Measurements from ENCODE around the gene KLHL24. TPM values are rescaled to one million over a fixed set of nuclear protein-coding genes. Genes with fewer than 3 reads are reported as not detected.
"Not testable (repeated sequence)": the region's sequence is repeated elsewhere in the genome, so short reads cannot be mapped to it uniquely, and the experiment has no call there.

The KLHL24 gene
- polyA plus RNA-seq, 1 experiment: 11.0 TPM

- TF ChIP-seq CTCF (IDR thresholded peaks at IDR 0.05; ENCODE audit: insufficient read depth, low read depth, low read length): no peak
- ChIA-PET POLR2A (interaction anchor here (0.6 kb wide), 2 partner anchors 27 to 149 kb away, joined by 3 read pairs; no protein-coding TSS in a partner anchor), CTCF (interaction anchor here (1.4 to 2.7 kb wide), 2 partner anchors 131 to 152 kb away, joined by 3 to 9 read pairs; no protein-coding TSS in a partner anchor)
Observed at GRCh38 chr3:183635107-183635430, 354 bp upstream of the KLHL24 start.

GRCh38 chr3:183636221-183637105 is 1.0 kb downstream of the KLHL24 start:
- POLR2A ChIA-PET: no interaction called here

More at GRCh38 chr3:183635107-183635430, 354 bp upstream of the KLHL24 start:
- no peak for DNase-seq (ENCODE audit: low read depth)
- H3K36me3 ChIP-seq (ENCODE audit: control insufficient read depth, insufficient read depth, low read length): no peaks in the 10 kb centered on the region
- H3K4me3 ChIP-seq (ENCODE audit: low read depth, low read length): peak overlapping the region; percentile 71
- H3K27me3 ChIP-seq (ENCODE audit: control insufficient read depth, insufficient read depth, low read length): no peaks in the 10 kb centered on the region

GRCh38 chr3:183637106-183637486 is 1.7 kb downstream of the KLHL24 start:
- no peak for DNase-seq (ENCODE audit: low read depth)
- ChIA-PET CTCF (interaction anchor here (2.7 kb wide), 1 partner anchor 129 kb away, joined by 9 read pairs; no protein-coding TSS in a partner anchor), POLR2A (no interaction called here)
- Histone ChIP-seq H3K4me3 (ENCODE audit: low read depth, low read length) (peak overlapping the region; percentile 71), H3K27me3 (ENCODE audit: control insufficient read depth, insufficient read depth, low read length) (no peaks in the 10 kb centered on the region), H3K36me3 (ENCODE audit: control insufficient read depth, insufficient read depth, low read length) (no peaks in the 10 kb centered on the region)
- TF ChIP-seq CTCF (IDR thresholded peaks at IDR 0.05; ENCODE audit: insufficient read depth, low read depth, low read length): no peak

More at GRCh38 chr3:183636221-183637105, 1.0 kb downstream of the KLHL24 start:
- Histone ChIP-seq H3K27me3 (ENCODE audit: control insufficient read depth, insufficient read depth, low read length) (no peaks in the 10 kb centered on the region), H3K36me3 (ENCODE audit: control insufficient read depth, insufficient read depth, low read length) (no peaks in the 10 kb centered on the region), H3K4me3 (ENCODE audit: low read depth, low read length) (peak overlapping the region; percentile 71)
- no peak for TF ChIP-seq CTCF (IDR thresholded peaks at IDR 0.05; ENCODE audit: insufficient read depth, low read depth, low read length)
- DNase-seq (ENCODE audit: low read depth): peak; percentile 85
- CTCF ChIA-PET: interaction anchor here (0.6 to 2.7 kb wide), 2 partner anchors 130 to 354 kb away, joined by 3 to 9 read pairs; no protein-coding TSS in a partner anchor

GRCh38 chr3:183637633-183638032 is 2.2 kb downstream of the KLHL24 start:
- POLR2A ChIA-PET; DNase-seq (ENCODE audit: low read depth); H3K27me3 ChIP-seq (ENCODE audit: control insufficient read depth, insufficient read depth, low read length); H3K36me3 ChIP-seq (ENCODE audit: control insufficient read depth, insufficient read depth, low read length); H3K4me3 ChIP-seq (ENCODE audit: low read depth, low read length): not testable (repeated sequence)
- CTCF ChIA-PET: interaction anchor here (1.3 kb wide), 1 partner anchor 130 kb away, joined by 4 read pairs; no protein-coding TSS in a partner anchor

- Histone ChIP-seq H3K27me3 (ENCODE audit: control insufficient read depth, insufficient read depth, low read length) (no peaks in the 10 kb centered on the region), H3K4me3 (ENCODE audit: low read depth, low read length) (no peak overlapping the region), H3K36me3 (ENCODE audit: control insufficient read depth, insufficient read depth, low read length) (no peaks in the 10 kb centered on the region)
- ChIA-PET CTCF (interaction anchor here (1.3 to 1.9 kb wide), 2 partner anchors 27 to 129 kb away, joined by 4 read pairs; no protein-coding TSS in a partner anchor), POLR2A (no interaction called here)
- DNase-seq (ENCODE audit: low read depth): no peak
- TF ChIP-seq CTCF (IDR thresholded peaks at IDR 0.05; ENCODE audit: insufficient read depth, low read depth, low read length): no peak
Observed at GRCh38 chr3:183638101-183638852, 2.9 kb downstream of the KLHL24 start.

GRCh38 chr3:183640635-183641034 is 5.2 kb downstream of the KLHL24 start:
- POLR2A ChIA-PET; H3K4me3 ChIP-seq (ENCODE audit: low read depth, low read length); CTCF ChIA-PET; H3K36me3 ChIP-seq (ENCODE audit: control insufficient read depth, insufficient read depth, low read length); DNase-seq (ENCODE audit: low read depth); H3K27me3 ChIP-seq (ENCODE audit: control insufficient read depth, insufficient read depth, low read length): not testable (repeated sequence)
